Measurements from ENCODE around the gene LPCAT2. TPM values are rescaled to one million over a fixed set of nuclear protein-coding genes. Genes with fewer than 3 reads are reported as not detected.

Gene LPCAT2
- total RNA-seq, 1 experiment from 2014 or later: 25.2 TPM

DNA sequence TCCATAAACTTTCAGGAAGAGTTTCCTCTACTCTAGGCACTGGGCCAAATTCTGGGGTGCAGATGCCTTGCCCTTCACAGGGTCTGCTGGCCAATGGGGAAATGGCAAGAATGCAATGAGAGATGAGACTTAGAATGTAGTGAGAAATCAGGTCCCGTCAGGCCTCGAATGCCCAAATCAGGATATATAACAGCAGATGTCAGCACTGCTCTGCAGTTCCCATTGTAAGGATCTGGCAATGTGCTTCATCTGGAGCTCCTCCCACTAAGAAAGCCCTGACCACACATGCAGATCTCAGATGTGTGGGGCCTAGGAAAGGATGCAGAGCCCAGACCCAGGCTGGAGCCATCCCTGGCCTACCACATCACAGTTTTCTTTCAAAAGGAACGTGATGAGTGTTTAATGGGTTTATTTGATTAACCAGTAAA is 13.9 kb upstream of the LPCAT2 start:
- no peak overlapping the region for H3K27ac Mint-ChIP-seq (ENCODE audit: unreplicated experiment)
- no peaks in the 10 kb centered on the region for H3K36me3 Mint-ChIP-seq (ENCODE audit: insufficient read depth, unreplicated experiment)
- no TSS peak for BruUV-seq (replicated peaks)
- no peak overlapping the region for H3K4me3 Mint-ChIP-seq (ENCODE audit: unreplicated experiment)
- no peaks in the 10 kb centered on the region for H3K9me3 ChIP-seq
- H3K27me3 Mint-ChIP-seq (ENCODE audit: insufficient read depth, unreplicated experiment): no peaks in the 10 kb centered on the region
- H3K4me1 Mint-ChIP-seq (ENCODE audit: low read depth, unreplicated experiment): peaks cover 7% of the 10 kb centered on the region
- H3K4me1 ChIP-seq: peaks cover 9% of the 10 kb centered on the region; the same call in 1 of the 2 replicates
- intact Hi-C loops (cut with micrococcal nuclease; ENCODE audit: unreplicated experiment): loop anchor here (1.0 to 10.0 kb wide), 3 partner anchors 48 to 208 kb away; no protein-coding TSS in a partner anchor
- H3K4me3 ChIP-seq (ENCODE audit: low read depth, low read length): no peak overlapping the region
- ChIA-PET POLR2A (interaction anchor here (1.1 kb wide), 1 partner anchor 15 kb away, joined by 3 read pairs; no protein-coding TSS in a partner anchor), CTCF (interaction anchor here (0.7 to 1.6 kb wide), 12 partner anchors 15 to 347 kb away, joined by 3 to 14 read pairs (median 4); no protein-coding TSS in a partner anchor)
- H3K27me3 ChIP-seq (replicated peaks; ENCODE audit: control insufficient read depth, insufficient read depth, low read length): no peaks in the 10 kb centered on the region
- no peaks in the 10 kb centered on the region for H3K36me3 ChIP-seq (ENCODE audit: control insufficient read depth, insufficient read depth, low read length)
- H3K9me3 Mint-ChIP-seq (ENCODE audit: unreplicated experiment): no peaks in the 10 kb centered on the region
- DNase-seq: peak; percentile 56 to 69
- TF ChIP-seq, protein P1, sequence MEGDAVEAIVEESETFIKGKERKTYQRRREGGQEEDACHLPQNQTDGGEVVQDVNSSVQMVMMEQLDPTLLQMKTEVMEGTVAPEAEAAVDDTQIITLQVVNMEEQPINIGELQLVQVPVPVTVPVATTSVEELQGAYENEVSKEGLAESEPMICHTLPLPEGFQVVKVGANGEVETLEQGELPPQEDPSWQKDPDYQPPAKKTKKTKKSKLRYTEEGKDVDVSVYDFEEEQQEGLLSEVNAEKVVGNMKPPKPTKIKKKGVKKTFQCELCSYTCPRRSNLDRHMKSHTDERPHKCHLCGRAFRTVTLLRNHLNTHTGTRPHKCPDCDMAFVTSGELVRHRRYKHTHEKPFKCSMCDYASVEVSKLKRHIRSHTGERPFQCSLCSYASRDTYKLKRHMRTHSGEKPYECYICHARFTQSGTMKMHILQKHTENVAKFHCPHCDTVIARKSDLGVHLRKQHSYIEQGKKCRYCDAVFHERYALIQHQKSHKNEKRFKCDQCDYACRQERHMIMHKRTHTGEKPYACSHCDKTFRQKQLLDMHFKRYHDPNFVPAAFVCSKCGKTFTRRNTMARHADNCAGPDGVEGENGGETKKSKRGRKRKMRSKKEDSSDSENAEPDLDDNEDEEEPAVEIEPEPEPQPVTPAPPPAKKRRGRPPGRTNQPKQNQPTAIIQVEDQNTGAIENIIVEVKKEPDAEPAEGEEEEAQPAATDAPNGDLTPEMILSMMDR (IDR thresholded peaks at IDR 0.05; ENCODE audit: insufficient read depth in 1 of 2, low read depth in 1 of 2, low read length in 1 of 2, severe bottlenecking in 1 of 2, unreplicated experiment in 1 of 2): peak in 1 of 2 experiments; percentile 41

DNA sequence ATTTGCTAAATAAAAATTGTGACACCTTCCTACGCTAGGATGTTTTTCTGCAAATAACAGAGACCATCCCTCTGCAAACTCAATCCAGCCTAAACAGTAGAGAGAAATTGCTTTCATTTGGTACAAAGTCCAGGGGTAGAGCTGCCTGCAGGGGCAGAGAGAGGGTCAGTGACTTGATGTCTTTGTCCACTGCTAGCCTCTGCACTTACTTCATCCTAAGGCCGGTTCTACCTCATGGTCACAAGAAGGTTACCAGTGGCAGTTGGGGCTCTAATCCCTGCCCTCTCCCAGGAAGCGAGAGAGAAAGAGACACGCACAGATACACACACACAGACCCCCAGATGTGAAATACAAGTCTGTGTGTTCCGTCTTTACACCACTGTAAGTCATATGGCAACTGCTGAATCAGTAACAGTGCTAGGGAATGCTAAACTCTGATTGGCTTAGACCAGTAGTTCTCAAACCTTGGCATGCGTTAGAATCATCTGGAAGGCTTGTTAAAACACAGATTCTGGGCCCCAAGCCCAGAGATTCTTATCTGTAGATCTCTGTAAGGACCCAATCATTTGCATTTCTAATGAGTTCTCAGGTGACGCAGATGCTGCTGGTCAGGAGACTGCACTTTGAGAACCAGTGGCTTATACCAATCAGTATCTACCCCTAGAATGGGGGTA is 13.1 kb upstream of the LPCAT2 start:
- H3K36me3 Mint-ChIP-seq (ENCODE audit: insufficient read depth, unreplicated experiment): no peaks in the 10 kb centered on the region
- H3K4me1 ChIP-seq: peaks cover 14% of the 10 kb centered on the region
- no peaks in the 10 kb centered on the region for H3K27me3 Mint-ChIP-seq (ENCODE audit: insufficient read depth, unreplicated experiment)
- H3K27ac Mint-ChIP-seq (ENCODE audit: unreplicated experiment): no peak overlapping the region
- H3K4me3 ChIP-seq (ENCODE audit: low read depth, low read length): no peak overlapping the region
- intact Hi-C loops (cut with micrococcal nuclease; ENCODE audit: unreplicated experiment): loop anchor here (1.0 to 10.0 kb wide), 3 partner anchors 48 to 208 kb away; no protein-coding TSS in a partner anchor
- ChIA-PET CTCF (interaction anchor here (0.7 to 1.6 kb wide), 12 partner anchors 14 to 346 kb away, joined by 3 to 14 read pairs (median 4); no protein-coding TSS in a partner anchor), POLR2A (interaction anchor here (1.1 kb wide), 1 partner anchor 14 kb away, joined by 3 read pairs; no protein-coding TSS in a partner anchor)
- no peak overlapping the region for H3K4me3 Mint-ChIP-seq (ENCODE audit: unreplicated experiment)
- no TSS peak for BruUV-seq (replicated peaks)
- no peaks in the 10 kb centered on the region for H3K9me3 Mint-ChIP-seq (ENCODE audit: unreplicated experiment)
- TF ChIP-seq, protein P1 (IDR thresholded peaks at IDR 0.05; ENCODE audit: insufficient read depth in 1 of 2, low read depth in 1 of 2, low read length in 1 of 2, severe bottlenecking in 1 of 2, unreplicated experiment in 1 of 2): no peak
- DNase-seq: no peak
- H3K36me3 ChIP-seq (ENCODE audit: control insufficient read depth, insufficient read depth, low read length): no peaks in the 10 kb centered on the region
- H3K9me3 ChIP-seq: no peaks in the 10 kb centered on the region
- peaks cover 7% of the 10 kb centered on the region for H3K4me1 Mint-ChIP-seq (ENCODE audit: low read depth, unreplicated experiment)
- no peaks in the 10 kb centered on the region for H3K27me3 ChIP-seq (replicated peaks; ENCODE audit: control insufficient read depth, insufficient read depth, low read length)

DNA sequence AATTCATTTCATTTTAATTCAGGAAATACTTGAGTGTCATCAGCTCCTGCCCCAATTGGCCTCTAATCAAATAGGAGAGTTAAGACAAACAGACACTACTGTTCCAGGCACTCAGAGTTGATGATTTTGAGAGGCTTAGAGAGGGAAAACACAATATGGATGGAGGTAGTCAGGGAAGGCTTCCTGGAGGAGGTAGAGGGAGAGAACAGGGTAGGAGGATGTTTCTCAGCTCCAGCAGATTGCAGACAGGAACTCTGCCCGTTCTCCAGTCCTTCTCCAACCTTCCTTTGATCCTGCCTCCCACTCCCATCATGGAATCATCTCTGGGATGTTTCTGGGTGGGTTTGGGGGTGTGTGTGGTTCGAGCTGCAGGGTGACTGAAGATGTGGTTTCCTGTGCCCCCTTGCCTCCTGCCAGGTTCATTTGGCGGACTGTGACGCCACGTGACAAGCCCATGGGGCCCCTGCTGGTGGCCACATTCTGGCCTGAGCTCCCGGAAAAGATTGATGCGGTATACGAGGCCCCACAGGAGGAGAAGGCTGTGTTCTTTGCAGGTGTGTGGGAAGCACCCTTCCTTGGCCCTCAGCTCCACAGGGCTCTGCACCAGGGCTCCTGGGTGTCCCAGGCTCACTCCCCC is 12.2 kb upstream of the LPCAT2 start:
- Mint-ChIP-seq H3K27me3 (ENCODE audit: insufficient read depth, unreplicated experiment) (no peaks in the 10 kb centered on the region), H3K4me3 (ENCODE audit: unreplicated experiment) (no peak overlapping the region), H3K4me1 (ENCODE audit: low read depth, unreplicated experiment) (peaks cover 7% of the 10 kb centered on the region), H3K36me3 (ENCODE audit: insufficient read depth, unreplicated experiment) (no peaks in the 10 kb centered on the region), H3K9me3 (ENCODE audit: unreplicated experiment) (no peaks in the 10 kb centered on the region), H3K27ac (ENCODE audit: unreplicated experiment) (no peak overlapping the region)
- TF ChIP-seq, protein P1 (IDR thresholded peaks at IDR 0.05; ENCODE audit: insufficient read depth in 1 of 2, low read depth in 1 of 2, low read length in 1 of 2, severe bottlenecking in 1 of 2, unreplicated experiment in 1 of 2): no peak
- no peaks in the 10 kb centered on the region for H3K36me3 ChIP-seq (ENCODE audit: control insufficient read depth, insufficient read depth, low read length)
- DNase-seq: no peak
- peaks cover 14% of the 10 kb centered on the region for H3K4me1 ChIP-seq
- no peaks in the 10 kb centered on the region for H3K27me3 ChIP-seq (replicated peaks; ENCODE audit: control insufficient read depth, insufficient read depth, low read length)
- intact Hi-C loops (cut with micrococcal nuclease; ENCODE audit: unreplicated experiment): loop anchor here (10.0 kb wide), 1 partner anchor 148 kb away; no protein-coding TSS in a partner anchor
- ChIA-PET POLR2A (no interaction called here), CTCF (no interaction called here)
- BruUV-seq (replicated peaks): no TSS peak
- H3K4me3 ChIP-seq (ENCODE audit: low read depth, low read length): no peak overlapping the region
- H3K9me3 ChIP-seq: no peaks in the 10 kb centered on the region
